Osteocyte (in vitro differentiated cells): ENCODE results near the gene NPAT. TPM values are rescaled to one million over a fixed set of nuclear protein-coding genes. Genes with fewer than 3 reads are reported as not detected.

Source experiments
- DNase-seq: peaks from one replicate; pipeline ENCODE4 v3.0.0; 2021; ENCODE audit warnings: mixed read lengths; ENCODE audit not compliant: unreplicated experiment; ENCODE audit errors: extremely low spot score
- H3K27ac Mint-ChIP-seq: one replicate; pipeline ENCODE4 v1.8.0; 2021; ENCODE audit warnings: mild to moderate bottlenecking, mixed read lengths; ENCODE audit not compliant: unreplicated experiment
- H3K27me3 Mint-ChIP-seq: one replicate; pipeline ENCODE4 v1.8.0; 2021; ENCODE audit warnings: mixed read lengths; ENCODE audit not compliant: unreplicated experiment
- H3K36me3 Mint-ChIP-seq: one replicate; pipeline ENCODE4 v1.8.0; 2021; ENCODE audit warnings: mixed read lengths; ENCODE audit not compliant: unreplicated experiment
- H3K4me1 Mint-ChIP-seq: one replicate; pipeline ENCODE4 v1.8.0; 2021; ENCODE audit warnings: mixed read lengths; ENCODE audit not compliant: unreplicated experiment
- H3K4me3 Mint-ChIP-seq: one replicate; pipeline ENCODE4 v1.8.0; 2021; ENCODE audit warnings: mild to moderate bottlenecking, moderate library complexity, mixed read lengths; ENCODE audit not compliant: unreplicated experiment
- H3K9me3 Mint-ChIP-seq: one replicate; pipeline ENCODE4 v1.8.0; 2021; ENCODE audit warnings: mixed read lengths; ENCODE audit not compliant: unreplicated experiment
- total RNA-seq: library from RNA; stranded (reverse); gene quantifications from 2 replicates; pipeline ENCODE4 v1.2.1, GENCODE V29; 2021
- TF ChIP-seq, protein P1 (sequence below): fragments of 200-600 bp; sonication (generic); IDR thresholded peaks from 2 replicates; pipeline ENCODE4 v1.5.0; 2021; ENCODE audit warnings: antibody characterized with exemption, mild to moderate bottlenecking, moderate library complexity

The NPAT gene
- total RNA-seq, 1 donor from 2014 or later, result 15.8 TPM

DNA sequence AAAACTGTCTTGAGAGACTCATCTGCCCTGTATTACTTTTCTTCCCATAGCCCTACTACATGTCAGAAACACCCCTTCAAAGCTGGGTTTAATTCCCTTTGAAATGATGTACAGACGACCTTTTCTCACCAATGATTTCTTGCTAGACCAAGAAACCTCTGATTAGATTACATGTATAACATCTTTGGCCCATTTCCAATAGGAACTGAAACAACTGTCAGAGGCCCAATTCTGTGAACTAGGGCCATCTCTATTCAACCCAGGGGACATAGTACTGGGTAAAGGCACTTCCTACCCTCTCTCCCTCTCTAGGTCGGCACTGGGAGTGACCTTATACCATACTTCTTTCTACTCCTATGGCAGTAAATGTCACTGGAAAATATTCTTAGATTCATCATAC, 19.4 kb downstream of the NPAT start:
- Mint-ChIP-seq H3K4me3 (no peak overlapping the region), H3K9me3 (peaks cover 5% of the 10 kb centered on the region), H3K4me1 (peaks cover 11% of the 10 kb centered on the region), H3K36me3 (peaks cover 19% of the 10 kb centered on the region), H3K27ac (no peak overlapping the region), H3K27me3 (no peaks in the 10 kb centered on the region)
- TF ChIP-seq, protein P1, sequence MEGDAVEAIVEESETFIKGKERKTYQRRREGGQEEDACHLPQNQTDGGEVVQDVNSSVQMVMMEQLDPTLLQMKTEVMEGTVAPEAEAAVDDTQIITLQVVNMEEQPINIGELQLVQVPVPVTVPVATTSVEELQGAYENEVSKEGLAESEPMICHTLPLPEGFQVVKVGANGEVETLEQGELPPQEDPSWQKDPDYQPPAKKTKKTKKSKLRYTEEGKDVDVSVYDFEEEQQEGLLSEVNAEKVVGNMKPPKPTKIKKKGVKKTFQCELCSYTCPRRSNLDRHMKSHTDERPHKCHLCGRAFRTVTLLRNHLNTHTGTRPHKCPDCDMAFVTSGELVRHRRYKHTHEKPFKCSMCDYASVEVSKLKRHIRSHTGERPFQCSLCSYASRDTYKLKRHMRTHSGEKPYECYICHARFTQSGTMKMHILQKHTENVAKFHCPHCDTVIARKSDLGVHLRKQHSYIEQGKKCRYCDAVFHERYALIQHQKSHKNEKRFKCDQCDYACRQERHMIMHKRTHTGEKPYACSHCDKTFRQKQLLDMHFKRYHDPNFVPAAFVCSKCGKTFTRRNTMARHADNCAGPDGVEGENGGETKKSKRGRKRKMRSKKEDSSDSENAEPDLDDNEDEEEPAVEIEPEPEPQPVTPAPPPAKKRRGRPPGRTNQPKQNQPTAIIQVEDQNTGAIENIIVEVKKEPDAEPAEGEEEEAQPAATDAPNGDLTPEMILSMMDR, result no peak
- no peak for DNase-seq

DNA sequence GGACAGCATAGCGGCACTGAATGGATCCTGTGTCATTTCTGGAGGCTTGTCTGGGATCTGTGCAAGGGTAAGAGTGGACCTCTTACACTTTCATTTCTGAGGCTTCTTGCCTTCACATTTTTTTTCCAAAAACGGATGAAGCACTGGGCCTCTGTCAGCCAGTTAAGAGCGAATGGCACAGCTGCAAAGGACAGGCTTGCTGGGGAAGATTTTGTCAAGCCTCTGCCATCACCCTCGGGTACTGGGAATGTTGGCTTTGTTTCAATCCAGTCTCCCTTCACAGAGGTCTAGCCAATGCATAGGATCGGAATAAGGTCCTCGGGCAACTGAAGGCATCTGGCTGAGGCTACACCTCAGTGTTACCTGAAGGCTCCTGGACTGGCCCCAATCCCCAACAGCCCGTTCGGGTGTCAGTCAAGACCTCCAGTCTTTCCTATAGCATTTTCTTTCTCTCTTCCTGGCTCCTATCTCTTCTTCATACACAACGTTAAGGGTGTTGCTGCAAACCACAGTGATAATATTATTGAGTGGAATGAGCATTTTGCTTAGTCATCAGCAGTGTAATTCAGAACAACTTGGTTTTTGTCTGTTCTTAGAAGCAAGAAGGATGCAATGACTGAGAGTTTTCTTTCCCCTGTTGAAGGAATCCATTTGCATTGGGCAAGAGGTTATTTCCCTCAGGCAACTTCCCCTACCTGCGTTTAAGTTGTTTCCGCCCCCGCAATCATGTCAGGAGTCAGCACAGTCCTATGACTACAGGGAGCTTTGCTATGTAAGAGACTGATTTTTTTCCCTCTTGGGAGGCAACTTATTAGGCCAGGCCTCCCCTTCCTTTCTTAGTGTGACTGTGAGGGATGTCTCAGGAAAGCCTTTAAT, 22.8 kb downstream of the NPAT start:
- Mint-ChIP-seq H3K9me3 (peaks cover 1% of the 10 kb centered on the region), H3K4me3 (no peak overlapping the region), H3K4me1 (peaks cover 11% of the 10 kb centered on the region), H3K27ac (peak overlapping the region; percentile 83), H3K27me3 (no peaks in the 10 kb centered on the region), H3K36me3 (peaks cover 17% of the 10 kb centered on the region)
- TF ChIP-seq, protein P1, result no peak
- DNase-seq, result no peak

DNA sequence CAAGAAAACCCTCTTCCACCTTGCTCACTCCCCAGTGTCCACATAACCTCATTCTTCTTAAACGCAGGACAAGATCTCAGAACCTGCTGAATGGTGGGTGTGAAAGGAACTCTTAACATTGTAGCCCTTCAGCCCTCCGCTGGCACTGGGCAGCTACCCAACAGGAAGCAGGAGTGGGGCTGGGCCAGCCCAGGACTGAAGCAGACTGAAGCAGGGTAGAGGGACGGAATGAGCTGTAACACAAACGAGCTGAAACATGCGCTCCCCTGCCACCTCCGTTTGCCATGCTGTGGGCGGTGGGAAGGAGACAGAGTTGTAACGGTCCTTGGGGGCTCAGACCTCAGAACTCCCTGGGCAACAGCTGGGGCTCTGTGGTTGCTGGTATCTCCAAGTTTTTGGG, 23.6 kb downstream of the NPAT start:
- H3K27me3 Mint-ChIP-seq, result no peaks in the 10 kb centered on the region

DNA sequence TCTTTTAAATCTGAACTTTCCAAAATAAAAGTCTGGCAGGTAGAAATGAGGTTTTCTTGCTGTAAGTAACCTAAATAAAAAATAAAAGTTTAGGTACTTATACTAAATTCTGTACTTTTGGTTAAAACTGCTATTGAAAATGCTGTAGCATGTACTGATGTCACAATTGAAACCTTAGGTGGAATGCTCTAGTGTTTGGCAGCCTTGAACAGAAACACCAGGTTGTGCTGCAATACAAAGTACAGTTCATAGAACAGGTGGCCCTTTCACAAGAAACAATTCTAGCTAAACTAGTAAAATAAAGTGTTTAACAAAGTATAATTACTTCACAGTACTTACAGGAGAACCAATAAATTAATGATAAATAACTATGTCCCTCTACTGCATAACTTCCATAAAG, 25.1 kb downstream of the NPAT start:
- H3K27me3 Mint-ChIP-seq, result no peaks in the 10 kb centered on the region
- no peak for DNase-seq
- H3K4me3 Mint-ChIP-seq, result no peak overlapping the region
- peaks cover 11% of the 10 kb centered on the region for H3K4me1 Mint-ChIP-seq
- H3K9me3 Mint-ChIP-seq, result no peaks in the 10 kb centered on the region
- TF ChIP-seq, protein P1, result no peak
- H3K36me3 Mint-ChIP-seq, result peaks cover 16% of the 10 kb centered on the region
- H3K27ac Mint-ChIP-seq, result no peak overlapping the region

More for the DNA sequence above, 23.6 kb downstream of the NPAT start:
- peaks cover 11% of the 10 kb centered on the region for H3K4me1 Mint-ChIP-seq
- no peak for DNase-seq
- H3K36me3 Mint-ChIP-seq, result peaks cover 16% of the 10 kb centered on the region
- no peak overlapping the region for H3K4me3 Mint-ChIP-seq
- peak overlapping the region; percentile 56 for H3K27ac Mint-ChIP-seq
- TF ChIP-seq, protein P1, result no peak
- no peaks in the 10 kb centered on the region for H3K9me3 Mint-ChIP-seq

DNA sequence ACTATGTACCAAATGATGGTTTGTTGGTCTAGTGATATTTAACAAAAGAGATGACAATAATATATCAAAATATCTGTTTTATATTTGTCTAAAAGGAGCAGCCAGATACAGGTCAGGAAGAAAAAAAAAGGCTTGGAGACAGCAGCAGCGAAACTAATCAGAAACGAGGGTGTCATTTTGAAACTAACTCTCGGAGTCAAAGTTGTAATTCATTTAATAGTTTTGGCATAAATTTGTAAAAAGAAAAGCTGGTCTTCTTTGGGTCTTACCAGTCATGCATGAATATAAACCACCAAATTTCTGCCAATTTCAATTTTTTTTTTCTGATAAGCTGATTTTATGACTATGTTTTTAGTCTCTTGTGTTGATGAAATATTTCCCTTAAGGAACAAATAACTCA, 25.5 kb downstream of the NPAT start:
- H3K9me3 Mint-ChIP-seq, result no peaks in the 10 kb centered on the region
- no peaks in the 10 kb centered on the region for H3K27me3 Mint-ChIP-seq
- H3K27ac Mint-ChIP-seq, result no peak overlapping the region
- no peak overlapping the region for H3K4me3 Mint-ChIP-seq
- DNase-seq, result no peak
- TF ChIP-seq, protein P1, result no peak
- peaks cover 16% of the 10 kb centered on the region for H3K36me3 Mint-ChIP-seq
- H3K4me1 Mint-ChIP-seq, result peaks cover 11% of the 10 kb centered on the region
